Ishikawa (cell line): ENCODE results near the gene BFSP1.

Experiments used
- CEBPB ChIP-seq: IDR thresholded peaks from 2 replicates; pipeline ENCODE4 v1.6.1; 2012
- CREB1 ChIP-seq: IDR thresholded peaks from 2 replicates; pipeline ENCODE4 v1.6.1; 2012; ENCODE audit warnings: low read depth
- EGR1 ChIP-seq: IDR thresholded peaks from 2 replicates; pipeline ENCODE4 v1.6.1; 2012
- EP300 ChIP-seq: IDR thresholded peaks from 2 replicates; pipeline ENCODE4 v1.6.1; 2012; ENCODE audit warnings: borderline replicate concordance
- FOXM1 ChIP-seq: IDR thresholded peaks from 2 replicates; pipeline ENCODE4 v1.6.1; 2012; ENCODE audit warnings: low read depth, borderline replicate concordance
- RAD21 ChIP-seq: IDR thresholded peaks from 2 replicates; pipeline ENCODE4 v1.6.1; 2012; ENCODE audit warnings: low read depth
- TAF1 ChIP-seq: IDR thresholded peaks from 2 replicates; pipeline ENCODE4 v1.6.1; 2012; ENCODE audit warnings: low read depth, mild to moderate bottlenecking
- TCF12 ChIP-seq: IDR thresholded peaks from 2 replicates; pipeline ENCODE4 v1.6.1; 2012; ENCODE audit warnings: low read depth
- TEAD4 ChIP-seq: IDR thresholded peaks from 2 replicates; pipeline ENCODE4 v1.6.1; 2012
- YY1 ChIP-seq: IDR thresholded peaks from 2 replicates; pipeline ENCODE4 v1.6.1; 2012; ENCODE audit warnings: low read depth
- ZBTB7A ChIP-seq: IDR thresholded peaks from 2 replicates; pipeline ENCODE4 v1.6.1; 2012; ENCODE audit warnings: low read depth
- TF ChIP-seq, protein P1 (sequence below): IDR thresholded peaks from 2 replicates; pipeline ENCODE4 v1.6.1; 2012
- TF ChIP-seq, protein P2 (sequence below): IDR thresholded peaks from 2 replicates; pipeline ENCODE4 v1.6.1; 2012; ENCODE audit warnings: low read depth, mild to moderate bottlenecking
- TF ChIP-seq, protein P3 (sequence below): IDR thresholded peaks from 2 replicates; pipeline ENCODE4 v1.6.1; 2012

DNA sequence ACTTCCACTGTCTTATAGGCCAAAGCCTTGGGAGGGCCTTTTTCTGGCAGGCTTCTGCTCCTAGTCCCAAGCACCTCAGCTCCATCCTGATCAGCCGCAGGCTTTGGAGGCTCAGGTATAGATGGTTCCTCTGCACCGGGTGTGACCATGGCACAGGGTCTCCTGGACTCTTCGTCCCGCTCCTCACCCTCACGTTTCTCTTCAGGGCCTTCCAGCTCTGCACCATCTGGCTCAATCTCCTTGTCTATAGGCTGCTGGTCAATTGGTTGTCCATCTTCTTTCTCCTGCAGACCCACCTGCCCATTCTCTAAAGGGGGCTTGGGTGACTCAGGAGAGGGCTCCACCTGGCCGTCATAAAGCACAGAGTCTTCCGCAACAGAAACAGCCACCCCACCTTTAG lies 37.0 kb downstream of the BFSP1 start:
- TF ChIP-seq EP300 (no peak), CREB1 (no peak), TAF1 (no peak), TCF12 (no peak), EGR1 (no peak), CEBPB (no peak), YY1 (no peak), FOXM1 (no peak), RAD21 (no peak), ZBTB7A (no peak), TEAD4 (no peak)
- TF ChIP-seq, protein P1, sequence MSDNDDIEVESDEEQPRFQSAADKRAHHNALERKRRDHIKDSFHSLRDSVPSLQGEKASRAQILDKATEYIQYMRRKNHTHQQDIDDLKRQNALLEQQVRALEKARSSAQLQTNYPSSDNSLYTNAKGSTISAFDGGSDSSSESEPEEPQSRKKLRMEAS, result no peak
- TF ChIP-seq, protein P2, sequence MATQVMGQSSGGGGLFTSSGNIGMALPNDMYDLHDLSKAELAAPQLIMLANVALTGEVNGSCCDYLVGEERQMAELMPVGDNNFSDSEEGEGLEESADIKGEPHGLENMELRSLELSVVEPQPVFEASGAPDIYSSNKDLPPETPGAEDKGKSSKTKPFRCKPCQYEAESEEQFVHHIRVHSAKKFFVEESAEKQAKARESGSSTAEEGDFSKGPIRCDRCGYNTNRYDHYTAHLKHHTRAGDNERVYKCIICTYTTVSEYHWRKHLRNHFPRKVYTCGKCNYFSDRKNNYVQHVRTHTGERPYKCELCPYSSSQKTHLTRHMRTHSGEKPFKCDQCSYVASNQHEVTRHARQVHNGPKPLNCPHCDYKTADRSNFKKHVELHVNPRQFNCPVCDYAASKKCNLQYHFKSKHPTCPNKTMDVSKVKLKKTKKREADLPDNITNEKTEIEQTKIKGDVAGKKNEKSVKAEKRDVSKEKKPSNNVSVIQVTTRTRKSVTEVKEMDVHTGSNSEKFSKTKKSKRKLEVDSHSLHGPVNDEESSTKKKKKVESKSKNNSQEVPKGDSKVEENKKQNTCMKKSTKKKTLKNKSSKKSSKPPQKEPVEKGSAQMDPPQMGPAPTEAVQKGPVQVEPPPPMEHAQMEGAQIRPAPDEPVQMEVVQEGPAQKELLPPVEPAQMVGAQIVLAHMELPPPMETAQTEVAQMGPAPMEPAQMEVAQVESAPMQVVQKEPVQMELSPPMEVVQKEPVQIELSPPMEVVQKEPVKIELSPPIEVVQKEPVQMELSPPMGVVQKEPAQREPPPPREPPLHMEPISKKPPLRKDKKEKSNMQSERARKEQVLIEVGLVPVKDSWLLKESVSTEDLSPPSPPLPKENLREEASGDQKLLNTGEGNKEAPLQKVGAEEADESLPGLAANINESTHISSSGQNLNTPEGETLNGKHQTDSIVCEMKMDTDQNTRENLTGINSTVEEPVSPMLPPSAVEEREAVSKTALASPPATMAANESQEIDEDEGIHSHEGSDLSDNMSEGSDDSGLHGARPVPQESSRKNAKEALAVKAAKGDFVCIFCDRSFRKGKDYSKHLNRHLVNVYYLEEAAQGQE, result no peak
- TF ChIP-seq, protein P3, sequence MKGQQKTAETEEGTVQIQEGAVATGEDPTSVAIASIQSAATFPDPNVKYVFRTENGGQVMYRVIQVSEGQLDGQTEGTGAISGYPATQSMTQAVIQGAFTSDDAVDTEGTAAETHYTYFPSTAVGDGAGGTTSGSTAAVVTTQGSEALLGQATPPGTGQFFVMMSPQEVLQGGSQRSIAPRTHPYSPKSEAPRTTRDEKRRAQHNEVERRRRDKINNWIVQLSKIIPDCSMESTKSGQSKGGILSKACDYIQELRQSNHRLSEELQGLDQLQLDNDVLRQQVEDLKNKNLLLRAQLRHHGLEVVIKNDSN, result no peak
